H9 (cell line): Measurements from ENCODE around the gene SBK2. TPM values are rescaled to one million over a fixed set of nuclear protein-coding genes. Genes with fewer than 3 reads are reported as not detected.

Experiments
- DNase-seq: peaks from one replicate; pipeline ENCODE4 v3.0.0-alpha.2; 2017
- H2AFZ ChIP-seq: one replicate; pipeline ENCODE4 v1.6.1; 2013; ENCODE audit warnings: mild to moderate bottlenecking, low read length, control low read depth, moderate library complexity
- H2AK5ac ChIP-seq: 2 replicates; pipeline ENCODE4 v1.6.1; 2013; ENCODE audit warnings: low read length, control low read depth, mixed read lengths; ENCODE audit not compliant: insufficient read length
- H2BK120ac ChIP-seq: one replicate; pipeline ENCODE4 v1.6.1; 2013; ENCODE audit warnings: low read depth, mild to moderate bottlenecking, low read length, control low read depth, inconsistent platforms; ENCODE audit not compliant: poor library complexity, severe bottlenecking
- H2BK12ac ChIP-seq: 2 replicates; pipeline ENCODE4 v1.6.1; 2013; ENCODE audit warnings: low read length, control low read depth, mixed read lengths, low read depth; ENCODE audit not compliant: insufficient read length
- H2BK15ac ChIP-seq: 2 replicates; pipeline ENCODE4 v1.6.1; 2013; ENCODE audit warnings: low read depth, low read length, control low read depth
- H2BK20ac ChIP-seq: one replicate; pipeline ENCODE4 v1.6.1; 2013; ENCODE audit warnings: low read depth, mild to moderate bottlenecking, low read length, control low read depth, inconsistent platforms; ENCODE audit not compliant: poor library complexity, severe bottlenecking
- H2BK5ac ChIP-seq: 2 replicates; pipeline ENCODE4 v1.6.1; 2013; ENCODE audit warnings: low read length, control low read depth, mixed read lengths; ENCODE audit not compliant: insufficient read length
- H3K14ac ChIP-seq: 2 replicates; pipeline ENCODE4 v1.6.1; 2013; ENCODE audit warnings: low read length, control low read depth; ENCODE audit not compliant: insufficient read depth
- H3K18ac ChIP-seq: 2 replicates; pipeline ENCODE4 v1.6.1; 2013; ENCODE audit warnings: low read depth, mild to moderate bottlenecking, mixed read lengths, low read length, control low read depth; ENCODE audit not compliant: insufficient read length
- H3K23ac ChIP-seq: 2 replicates; pipeline ENCODE4 v1.6.1; 2013; ENCODE audit warnings: low read length, control low read depth, mixed read lengths, low read depth; ENCODE audit not compliant: insufficient read length
- H3K23me2 ChIP-seq: 2 replicates; pipeline ENCODE4 v1.6.1; 2013; ENCODE audit warnings: low read depth, mild to moderate bottlenecking, mixed read lengths, low read length, control low read depth; ENCODE audit not compliant: insufficient read length, poor library complexity, severe bottlenecking
- H3K27ac ChIP-seq: 2 replicates; pipeline ENCODE4 v1.5.1; 2013; ENCODE audit warnings: low read length, control low read depth, mixed read lengths, low read depth; ENCODE audit not compliant: insufficient read length
- H3K27me3 ChIP-seq: 2 replicates; pipeline ENCODE4 v1.6.1; 2013; ENCODE audit warnings: low read length, control low read depth, inconsistent platforms; ENCODE audit not compliant: insufficient read depth
- H3K4ac ChIP-seq: 2 replicates; pipeline ENCODE4 v1.6.1; 2013; ENCODE audit warnings: low read depth, mild to moderate bottlenecking, control low read depth, inconsistent platforms, low read length, moderate library complexity
- H3K4me1 ChIP-seq: 2 replicates; pipeline ENCODE4 v1.6.1; 2013; ENCODE audit warnings: low read length, control low read depth, inconsistent platforms; ENCODE audit not compliant: insufficient read depth
- H3K4me2 ChIP-seq: 2 replicates; pipeline ENCODE4 v1.6.1; 2013; ENCODE audit warnings: low read length, control low read depth, mixed read lengths; ENCODE audit not compliant: insufficient read length, insufficient read depth
- H3K56ac ChIP-seq: 2 replicates; pipeline ENCODE4 v1.6.1; 2013; ENCODE audit warnings: low read depth, mild to moderate bottlenecking, mixed read lengths, low read length, control low read depth; ENCODE audit not compliant: insufficient read length
- H3K79me1 ChIP-seq: 2 replicates; pipeline ENCODE4 v1.6.1; 2013; ENCODE audit warnings: low read depth, mild to moderate bottlenecking, moderate library complexity, low read length, control low read depth, inconsistent platforms; ENCODE audit not compliant: insufficient read depth, poor library complexity, severe bottlenecking
- H3K79me2 ChIP-seq: 2 replicates; pipeline ENCODE4 v1.6.1; 2013; ENCODE audit warnings: low read length, control low read depth, inconsistent platforms; ENCODE audit not compliant: insufficient read depth
- H3K9ac ChIP-seq: 2 replicates; pipeline ENCODE4 v1.6.1; 2013; ENCODE audit warnings: low read length, control low read depth, mixed read lengths; ENCODE audit not compliant: insufficient read length; ENCODE audit errors: extremely low read depth
- H3K9me3 ChIP-seq: one replicate; pipeline ENCODE4 v1.6.1; 2013; ENCODE audit warnings: low read depth, low read length, inconsistent platforms; ENCODE audit not compliant: control insufficient read depth
- H3T11ph ChIP-seq: one replicate; pipeline ENCODE4 v1.6.1; 2013; ENCODE audit warnings: mild to moderate bottlenecking, low read length, control low read depth, inconsistent platforms
- H4K20me1 ChIP-seq: one replicate; pipeline ENCODE4 v1.6.1; 2013; ENCODE audit not compliant: control insufficient read depth, insufficient read length, insufficient read depth
- H4K5ac ChIP-seq: 2 replicates; pipeline ENCODE4 v1.6.1; 2013; ENCODE audit warnings: low read depth, mild to moderate bottlenecking, mixed read lengths, low read length, control low read depth; ENCODE audit not compliant: insufficient read length
- H4K8ac ChIP-seq: replicated peaks from 2 replicates; pipeline ENCODE4 v1.6.1; 2013; ENCODE audit warnings: low read length, control low read depth, mixed read lengths, low read depth; ENCODE audit not compliant: insufficient read length
- H4K91ac ChIP-seq: 2 replicates; pipeline ENCODE4 v1.6.1; 2013; ENCODE audit warnings: low read depth, mild to moderate bottlenecking, moderate library complexity, mixed read lengths, low read length, control low read depth; ENCODE audit not compliant: insufficient read length
- H3K27ac Mint-ChIP-seq, 3 experiments: 2 replicates in 2 of 3; 3 replicates in 1 of 3; pipeline ENCODE4 v1.8.0; 2020 to 2021; ENCODE audit warnings: mixed read lengths in 3 of 3, mild to moderate bottlenecking in 1 of 3, moderate library complexity in 1 of 3
- H3K27me3 Mint-ChIP-seq: 2 replicates; pipeline ENCODE4 v1.8.0; 2021; ENCODE audit warnings: low read depth, mild to moderate bottlenecking, moderate library complexity, mixed read lengths
- H3K36me3 Mint-ChIP-seq, 3 experiments: 2 replicates in 2 of 3; 3 replicates in 1 of 3; pipeline ENCODE4 v1.8.0; 2020 to 2021; ENCODE audit warnings: low read depth in 3 of 3, mixed read lengths in 3 of 3; ENCODE audit not compliant: insufficient read depth in 1 of 3
- H3K4me1 Mint-ChIP-seq, 2 experiments: 2 replicates each; pipeline ENCODE4 v1.8.0; 2020; ENCODE audit warnings: mixed read lengths in 2 of 2
- H3K4me3 Mint-ChIP-seq, 2 experiments: 2 replicates in 1 of 2; 3 replicates in 1 of 2; pipeline ENCODE4 v1.8.0; 2020 to 2021; ENCODE audit warnings: mild to moderate bottlenecking in 2 of 2, mixed read lengths in 2 of 2, moderate library complexity in 1 of 2
- H3K9me3 Mint-ChIP-seq, 2 experiments: 2 replicates in 1 of 2; 3 replicates in 1 of 2; pipeline ENCODE4 v1.8.0; 2020; ENCODE audit warnings: mild to moderate bottlenecking in 2 of 2, mixed read lengths in 2 of 2, moderate library complexity in 1 of 2
- WGBS: extraction: QIAGEN DNeasy Blood & Tissue Kit; methylation state at CpG from one replicate; pipeline ENCODE4 v1.1.7; 2013; ENCODE audit warnings: missing lambda C conversion rate, low lambda C conversion rate, mixed read lengths; ENCODE audit not compliant: insufficient read length; ENCODE audit errors: extremely low coverage; 5-methylcytosine and 5-hydroxymethylcytosine counted together
- total RNA-seq: library from RNA; stranded (reverse); gene quantifications from 2 replicates; pipeline ENCODE4 v1.2.1, GENCODE V29; 2021
- TF ChIP-seq, protein P1 (sequence below): fragments of 200-600 bp; sonication (generic); conservative IDR thresholded peaks from 3 replicates; pipeline ENCODE4 v1.8.0; 2021; ENCODE audit warnings: antibody characterized with exemption, mild to moderate bottlenecking

The SBK2 gene
- total RNA-seq, 1 experiment from 2014 or later, result 2.8 TPM

DNA sequence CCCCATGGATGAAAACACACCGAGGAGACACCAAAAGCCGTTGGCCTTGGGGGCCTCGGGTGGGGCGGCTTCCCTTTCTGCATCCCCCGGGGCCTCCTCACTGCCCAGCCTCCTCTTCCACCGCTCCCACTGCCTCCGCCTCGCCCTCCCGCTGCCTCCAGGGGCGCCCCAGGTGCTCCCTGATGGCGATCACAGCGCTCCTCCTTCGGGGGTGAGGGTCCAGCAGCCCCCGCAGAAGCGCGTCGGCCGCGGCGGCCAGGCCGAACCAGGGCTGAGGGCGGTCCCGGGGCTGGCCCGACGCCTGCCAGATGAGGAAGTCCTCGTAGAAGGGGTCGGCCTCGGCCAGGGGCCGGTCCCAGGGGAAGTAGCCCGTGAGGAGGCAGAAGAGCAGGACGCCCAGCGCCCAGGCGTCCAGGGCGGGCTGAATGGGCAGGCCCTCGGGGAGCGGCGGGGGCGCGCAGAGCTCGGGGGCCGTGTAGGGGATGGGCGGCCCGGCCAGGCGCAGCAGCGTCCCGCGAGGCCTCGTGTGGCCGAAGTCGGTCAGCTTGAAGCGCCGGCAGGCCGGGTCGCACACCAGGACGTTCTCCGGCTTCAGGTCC is 7.2 kb downstream of the SBK2 start:
- H3K9me3 Mint-ChIP-seq, result no peaks in the 10 kb centered on the region
- no CpG with 5 or more reads among the region's 56 CpGs for WGBS

More for the DNA sequence above, 7.2 kb downstream of the SBK2 start:
- Histone ChIP-seq H4K8ac (no peak overlapping the region), H3K9ac (no peak overlapping the region), H2BK15ac (no peak overlapping the region), H3K4me1 (no peaks in the 10 kb centered on the region; the same call in 1 of the 2 replicates), H3K4ac (no peak overlapping the region), H3T11ph (no peak overlapping the region), H3K23ac (no peak overlapping the region), H4K20me1 (no peaks in the 10 kb centered on the region), H2BK5ac (no peak overlapping the region), H3K56ac (no peak overlapping the region), H3K4me2 (no peak overlapping the region), H3K9me3 (no peaks in the 10 kb centered on the region), H2BK20ac (no peak overlapping the region), H3K27me3 (no peaks in the 10 kb centered on the region), H3K14ac (no peak overlapping the region), H2BK120ac (no peak overlapping the region), H2AFZ (no peak overlapping the region), H4K91ac (no peak overlapping the region), H4K5ac (no peak overlapping the region), H2AK5ac (no peak overlapping the region), H3K27ac (no peak overlapping the region), H3K79me2 (no peaks in the 10 kb centered on the region), H2BK12ac (no peak overlapping the region), H3K79me1 (no peaks in the 10 kb centered on the region), H3K18ac (no peak overlapping the region), H3K23me2 (no peaks in the 10 kb centered on the region)
- Mint-ChIP-seq H3K4me3 (no peak overlapping the region), H3K36me3 (no peaks in the 10 kb centered on the region), H3K27ac (no peak overlapping the region), H3K4me1 (no peaks in the 10 kb centered on the region; a peak in 1 of 4 replicates), H3K27me3 (peaks cover 4% of the 10 kb centered on the region; the same call in 1 of the 2 replicates)
- TF ChIP-seq, protein P1, sequence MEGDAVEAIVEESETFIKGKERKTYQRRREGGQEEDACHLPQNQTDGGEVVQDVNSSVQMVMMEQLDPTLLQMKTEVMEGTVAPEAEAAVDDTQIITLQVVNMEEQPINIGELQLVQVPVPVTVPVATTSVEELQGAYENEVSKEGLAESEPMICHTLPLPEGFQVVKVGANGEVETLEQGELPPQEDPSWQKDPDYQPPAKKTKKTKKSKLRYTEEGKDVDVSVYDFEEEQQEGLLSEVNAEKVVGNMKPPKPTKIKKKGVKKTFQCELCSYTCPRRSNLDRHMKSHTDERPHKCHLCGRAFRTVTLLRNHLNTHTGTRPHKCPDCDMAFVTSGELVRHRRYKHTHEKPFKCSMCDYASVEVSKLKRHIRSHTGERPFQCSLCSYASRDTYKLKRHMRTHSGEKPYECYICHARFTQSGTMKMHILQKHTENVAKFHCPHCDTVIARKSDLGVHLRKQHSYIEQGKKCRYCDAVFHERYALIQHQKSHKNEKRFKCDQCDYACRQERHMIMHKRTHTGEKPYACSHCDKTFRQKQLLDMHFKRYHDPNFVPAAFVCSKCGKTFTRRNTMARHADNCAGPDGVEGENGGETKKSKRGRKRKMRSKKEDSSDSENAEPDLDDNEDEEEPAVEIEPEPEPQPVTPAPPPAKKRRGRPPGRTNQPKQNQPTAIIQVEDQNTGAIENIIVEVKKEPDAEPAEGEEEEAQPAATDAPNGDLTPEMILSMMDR, result no peak
- no peak for DNase-seq
